GM13976 (cell line): ENCODE results near the gene MTCP1.

Source experiments
- DNase-seq: peaks from one replicate; pipeline ENCODE4 v3.0.0; 2012; ENCODE audit warnings: low spot score
- CTCF ChIP-seq: IDR thresholded peaks from 2 replicates; pipeline ENCODE4 v1.5.1; 2012; ENCODE audit warnings: borderline replicate concordance, mild to moderate bottlenecking; ENCODE audit not compliant: insufficient read depth; ENCODE audit errors: extremely low read depth, missing control alignments, control extremely low read depth
- in situ Hi-C: fragments of 300-500 bp; cut with MboI; formaldehyde crosslinking; loops from one replicate; pipeline ENCODE4 v1.12.0; 2022; ENCODE audit warnings: low sequenced_read_pairs, mixed read lengths, inconsistent platforms; ENCODE audit not compliant: unreplicated experiment

Gene MTCP1

GRCh38 chrX:155069414-155069813, 1.5 kb downstream of the MTCP1 start:
- TF ChIP-seq CTCF = no peak
- DNase-seq = no peak
- in situ Hi-C loops = no loop called here

- in situ Hi-C loops = no loop called here
- TF ChIP-seq CTCF = no peak
- no peak for DNase-seq
Measured at GRCh38 chrX:155068165-155068564, 2.8 kb downstream of the MTCP1 start.

DNA sequence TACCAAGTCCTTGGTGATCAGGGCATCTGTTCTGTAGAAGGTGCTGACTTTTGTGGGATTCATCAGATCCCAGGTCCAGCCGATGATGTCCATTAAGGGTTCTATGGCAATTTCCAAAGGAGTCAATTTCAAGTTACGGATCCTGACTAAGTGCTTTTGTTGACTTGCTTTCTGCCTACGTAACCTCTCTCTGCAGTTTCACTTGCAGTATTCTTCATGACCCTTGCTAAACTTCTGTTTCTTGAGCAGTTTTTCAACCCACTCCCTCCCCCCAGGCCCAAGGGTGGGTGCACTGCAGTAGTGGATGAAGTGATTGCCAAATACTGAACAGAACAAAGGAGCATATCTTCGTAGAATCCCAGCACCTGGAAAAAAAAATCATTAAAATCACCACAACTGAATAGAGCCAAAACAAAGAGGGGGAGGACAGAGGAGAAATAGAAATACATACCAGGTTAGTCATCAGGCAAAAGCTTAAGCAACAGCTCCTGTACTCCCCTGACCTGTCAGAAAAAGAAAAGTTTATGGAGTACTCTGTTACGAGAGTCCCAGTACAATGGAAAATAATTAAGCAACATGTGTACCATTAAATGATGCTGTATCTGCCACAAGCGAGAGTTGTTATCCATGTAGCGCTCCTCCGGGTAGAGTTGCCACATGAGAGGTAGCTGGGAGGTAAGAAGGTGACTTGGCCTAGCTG, 5.8 kb downstream of the MTCP1 start:
- in situ Hi-C loops = no loop called here
- DNase-seq = no peak
- TF ChIP-seq CTCF = no peak

- no peak for DNase-seq
- no peak for TF ChIP-seq CTCF
- in situ Hi-C loops = no loop called here
Measured at GRCh38 chrX:155061760-155062159, 9.2 kb downstream of the MTCP1 start.

GRCh38 chrX:155056877-155057792, 13.8 kb downstream of the MTCP1 start:
- TF ChIP-seq CTCF = peak; percentile 81
- in situ Hi-C loops = loop anchor here (10.0 kb wide), 1 partner anchor 62 kb away; no protein-coding TSS in a partner anchor
- DNase-seq = peak; percentile 47

GRCh38 chrX:155056471-155056870, 14.5 kb downstream of the MTCP1 start:
- in situ Hi-C loops = loop anchor here (10.0 kb wide), 1 partner anchor 62 kb away; no protein-coding TSS in a partner anchor
- no peak for TF ChIP-seq CTCF
- no peak for DNase-seq
